HEK293T (cell line): ENCODE results near the gene SP9.

ENCODE experiments used
- CTCF ChIA-PET: fragments of 350-600 bp; formaldehyde crosslinking; extraction: SDS; loops from one replicate; lab custom pipeline; 2021; ENCODE audit warnings: antibody characterized with exemption, inconsistent platforms; lab: Yijun Ruan, JAX
- POLR2A ChIA-PET: fragments of 350-600 bp; formaldehyde crosslinking; extraction: SDS; loops from one replicate; lab custom pipeline; 2020; ENCODE audit warnings: antibody characterized with exemption, inconsistent platforms; lab: Yijun Ruan, JAX
- DNase-seq: peaks from one replicate; pipeline ENCODE4 v3.0.0; 2012; ENCODE audit warnings: mixed read lengths; ENCODE audit errors: extremely low spot score
- ARNT ChIP-seq: fragments of 450-650 bp; IDR thresholded peaks from 2 replicates; pipeline ENCODE4 v1.6.1; 2017; ENCODE audit warnings: mild to moderate bottlenecking
- BHLHE40 ChIP-seq: fragments of 450-650 bp; IDR thresholded peaks from 2 replicates; pipeline ENCODE4 v1.6.1; 2016; ENCODE audit warnings: mild to moderate bottlenecking, moderate library complexity, borderline replicate concordance
- CTBP1 ChIP-seq: fragments of 450-650 bp; IDR thresholded peaks from 2 replicates; pipeline ENCODE4 v1.6.1; 2016; ENCODE audit warnings: borderline replicate concordance
- ELF4 ChIP-seq: fragments of 450-650 bp; IDR thresholded peaks from 2 replicates; pipeline ENCODE4 v1.6.1; 2017; ENCODE audit warnings: antibody characterized with exemption
- FOXA1 ChIP-seq: fragments of 450-650 bp; IDR thresholded peaks from 2 replicates; pipeline ENCODE4 v1.6.1; 2016; ENCODE audit warnings: mild to moderate bottlenecking
- FOXK2 ChIP-seq: fragments of 450-650 bp; IDR thresholded peaks from 2 replicates; pipeline ENCODE4 v1.6.1; 2016; ENCODE audit warnings: mild to moderate bottlenecking
- FOXM1 ChIP-seq: fragments of 450-650 bp; IDR thresholded peaks from 2 replicates; pipeline ENCODE4 v1.6.1; 2017; ENCODE audit warnings: mild to moderate bottlenecking, borderline replicate concordance
- HDGF ChIP-seq: fragments of 450-650 bp; IDR thresholded peaks from 2 replicates; pipeline ENCODE4 v1.6.1; 2017; ENCODE audit warnings: antibody characterized with exemption, borderline replicate concordance
- L3MBTL2 ChIP-seq: fragments of 450-650 bp; conservative IDR thresholded peaks from 2 replicates; pipeline ENCODE4 v1.6.1; 2016; ENCODE audit warnings: mild to moderate bottlenecking
- LEF1 ChIP-seq: fragments of 450-650 bp; IDR thresholded peaks from 2 replicates; pipeline ENCODE4 v1.6.1; 2017; ENCODE audit warnings: mild to moderate bottlenecking, borderline replicate concordance
- NFRKB ChIP-seq: fragments of 450-650 bp; IDR thresholded peaks from 2 replicates; pipeline ENCODE4 v1.6.1; 2016; ENCODE audit warnings: mild to moderate bottlenecking, moderate library complexity
- PKNOX1 ChIP-seq: fragments of 450-650 bp; IDR thresholded peaks from 2 replicates; pipeline ENCODE4 v1.6.1; 2016
- SP1 ChIP-seq: fragments of 450-650 bp; IDR thresholded peaks from 2 replicates; pipeline ENCODE4 v1.6.1; 2017
- SUZ12 ChIP-seq: fragments of 450-650 bp; IDR thresholded peaks from 2 replicates; pipeline ENCODE4 v1.6.1; 2016; ENCODE audit warnings: mild to moderate bottlenecking
- TARDBP ChIP-seq: fragments of 450-650 bp; IDR thresholded peaks from 2 replicates; pipeline ENCODE4 v1.6.1; 2016
- ZNF384 ChIP-seq: fragments of 450-650 bp; IDR thresholded peaks from 2 replicates; pipeline ENCODE4 v1.6.1; 2016

SP9 gene

GRCh38 chr2:174328114-174328960 is 6.4 kb upstream of the SP9 start:
- no peak for DNase-seq
- TF ChIP-seq SUZ12 = no peak
- TF ChIP-seq L3MBTL2 = peak; percentile 32
- POLR2A ChIA-PET = no interaction called here
- CTCF ChIA-PET = no interaction called here

- DNase-seq = no peak
- CTCF ChIA-PET = no interaction called here
- TF ChIP-seq ZNF384 (no peak), HDGF (no peak), SP1 (no peak), FOXK2 (no peak), NFRKB (no peak), ARNT (no peak)
- POLR2A ChIA-PET = no interaction called here
Observed at GRCh38 chr2:174328961-174329715, 5.6 kb upstream of the SP9 start.

GRCh38 chr2:174330945-174331594 is 3.7 kb upstream of the SP9 start:
- CTCF ChIA-PET = interaction anchor here (0.6 kb wide), 1 partner anchor 132 kb away, joined by 9 read pairs; no protein-coding TSS in a partner anchor
- TF ChIP-seq LEF1 = no peak
- TF ChIP-seq NFRKB = no peak
- no peak for TF ChIP-seq SUZ12
- no peak for TF ChIP-seq FOXM1
- no peak for TF ChIP-seq FOXA1
- no peak for TF ChIP-seq BHLHE40
- no peak for TF ChIP-seq TARDBP
- no peak for TF ChIP-seq CTBP1
- TF ChIP-seq ZNF384 = no peak
- TF ChIP-seq ELF4 = no peak
- TF ChIP-seq L3MBTL2 = no peak
- TF ChIP-seq HDGF = no peak
- TF ChIP-seq SP1 = no peak
- TF ChIP-seq PKNOX1 = no peak
- no peak for TF ChIP-seq ARNT
- no peak for TF ChIP-seq FOXK2
- POLR2A ChIA-PET = interaction anchor here (1.1 to 1.8 kb wide), 2 partner anchors 27 to 82 kb away, joined by 3 to 8 read pairs; partner anchors contain the start of gene OLA1
- no peak for DNase-seq

GRCh38 chr2:174331595-174332216 is 3.0 kb upstream of the SP9 start:
- ChIA-PET POLR2A (interaction anchor here (1.1 to 1.8 kb wide), 2 partner anchors 28 to 83 kb away, joined by 3 to 8 read pairs; partner anchors contain the start of gene OLA1), CTCF (interaction anchor here (0.6 kb wide), 1 partner anchor 131 kb away, joined by 9 read pairs; no protein-coding TSS in a partner anchor)
- no peak for DNase-seq
- no peak for TF ChIP-seq FOXA1
- no peak for TF ChIP-seq BHLHE40
- TF ChIP-seq LEF1 = no peak
- TF ChIP-seq SP1 = no peak
- no peak for TF ChIP-seq FOXK2
- no peak for TF ChIP-seq SUZ12
- TF ChIP-seq TARDBP = no peak

- ChIA-PET POLR2A (interaction anchor here (1.1 to 1.8 kb wide), 2 partner anchors 28 to 84 kb away, joined by 3 to 8 read pairs; partner anchors contain the start of gene OLA1), CTCF (no interaction called here)
- peak; percentile 38 for DNase-seq
- TF ChIP-seq LEF1 (no peak), L3MBTL2 (peak; percentile 54; the same call in 1 of the 2 replicates)
Observed at GRCh38 chr2:174332217-174332963, 2.4 kb upstream of the SP9 start.

- POLR2A ChIA-PET = interaction anchor here (1.4 kb wide), 1 partner anchor 85 kb away, joined by 5 read pairs; the partner anchor contains the start of gene OLA1
- CTCF ChIA-PET = no interaction called here
- no peak for TF ChIP-seq PKNOX1
- TF ChIP-seq BHLHE40 = no peak
- TF ChIP-seq FOXM1 = no peak
- TF ChIP-seq FOXA1 = no peak
- no peak for TF ChIP-seq L3MBTL2
- TF ChIP-seq HDGF = no peak
- no peak for TF ChIP-seq LEF1
- TF ChIP-seq SUZ12 = no peak
- TF ChIP-seq FOXK2 = no peak
- no peak for TF ChIP-seq CTBP1
- TF ChIP-seq NFRKB = no peak
- TF ChIP-seq ARNT = no peak
- no peak for TF ChIP-seq TARDBP
- TF ChIP-seq ELF4 = no peak
- TF ChIP-seq SP1 = no peak
- no peak for TF ChIP-seq ZNF384
- DNase-seq = no peak
Observed at GRCh38 chr2:174333017-174333371, 1.8 kb upstream of the SP9 start.
